HG03520 (cell line): ENCODE data around the gene RNF43.

ENCODE experiments used
- ATAC-seq: cut with Tn5 transposase; IDR thresholded peaks from one replicate; pipeline ENCODE4 v1.9.1; 2021; ENCODE audit warnings: mild to moderate bottlenecking, moderate library complexity; ENCODE audit not compliant: unreplicated experiment

Gene RNF43

GRCh38 chr17:58382872-58383242, 34.5 kb downstream of the RNF43 start:
- no peak for ATAC-seq

DNA sequence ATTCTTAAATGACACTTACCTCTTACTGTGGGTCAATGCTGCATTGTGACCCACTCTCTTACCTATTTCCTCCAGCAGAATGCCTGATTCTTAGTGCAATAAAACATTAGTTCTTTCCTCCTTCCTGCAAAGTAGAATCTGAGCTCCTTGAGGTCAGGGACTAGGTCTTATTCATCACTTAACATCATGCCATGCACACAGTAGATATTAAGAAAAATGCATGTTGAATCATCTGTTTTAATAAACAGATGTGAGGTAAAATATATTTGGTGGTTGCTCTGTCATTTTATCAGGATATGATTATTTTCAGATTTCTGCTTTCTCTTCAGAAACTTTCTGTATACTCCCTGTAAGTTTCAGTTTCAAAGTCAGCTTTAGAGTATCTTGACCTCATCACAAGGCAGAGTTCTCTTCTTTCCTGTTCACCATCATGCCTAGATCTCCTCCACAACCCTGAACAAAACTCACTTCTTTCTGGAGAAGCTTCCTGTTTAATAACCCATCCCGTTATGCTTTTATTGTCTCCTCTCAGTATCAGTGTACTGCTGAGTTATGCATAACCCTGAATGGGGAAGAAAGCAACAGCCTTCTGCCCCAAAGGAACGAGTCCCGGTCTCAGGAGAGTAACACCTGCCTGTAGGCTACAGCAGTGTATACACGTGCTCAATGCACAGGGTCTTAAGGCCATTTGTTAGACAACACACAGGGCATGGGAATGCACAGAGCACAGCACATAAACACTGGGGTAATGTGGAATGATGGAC, 35.0 kb downstream of the RNF43 start:
- no peak for ATAC-seq

- no peak for ATAC-seq
Observed at GRCh38 chr17:58381124-58382035, 36.0 kb downstream of the RNF43 start.

DNA sequence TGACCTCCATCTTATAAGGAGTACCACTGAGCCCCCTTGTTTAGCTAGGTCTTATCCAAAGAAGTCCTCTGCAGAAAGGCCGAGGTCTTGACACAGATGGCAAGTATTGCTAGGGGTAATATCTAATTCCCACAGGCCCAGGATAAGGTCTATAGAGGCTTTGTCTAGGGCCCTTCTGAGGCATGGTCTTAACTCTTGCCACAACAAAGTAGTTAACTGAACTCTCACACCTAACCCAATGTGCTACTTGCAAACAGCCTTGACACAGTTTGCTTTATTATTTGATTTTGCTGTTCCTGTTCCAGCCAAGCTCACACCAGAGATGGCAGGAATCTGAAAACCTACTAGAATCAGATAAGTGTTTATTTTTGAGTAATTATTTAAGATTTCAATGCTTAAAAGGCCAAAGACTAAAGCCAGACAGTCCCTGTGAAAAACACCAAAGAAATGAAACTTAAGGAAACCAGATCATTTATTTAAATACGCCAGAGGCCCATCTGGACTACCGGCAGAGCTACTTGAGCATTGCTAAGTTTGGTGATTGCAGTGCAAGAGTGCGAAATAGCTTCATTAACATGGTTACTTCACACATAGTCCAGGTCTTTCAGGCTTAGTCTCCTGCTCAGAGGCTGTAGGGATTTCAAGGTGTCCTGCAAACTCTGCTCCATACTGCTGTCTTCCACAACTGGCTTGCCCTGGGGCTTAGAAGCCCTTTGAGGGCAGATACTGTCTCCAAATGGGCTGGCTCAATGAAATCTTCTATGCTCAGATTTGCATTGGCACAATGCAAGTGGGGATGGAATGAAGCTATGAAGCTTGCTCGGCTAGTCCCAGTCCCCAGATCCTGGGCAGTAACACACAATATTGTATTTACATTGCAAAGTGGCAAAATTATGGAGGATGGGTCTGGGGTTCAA, 36.9 kb downstream of the RNF43 start:
- ATAC-seq = no peak

DNA sequence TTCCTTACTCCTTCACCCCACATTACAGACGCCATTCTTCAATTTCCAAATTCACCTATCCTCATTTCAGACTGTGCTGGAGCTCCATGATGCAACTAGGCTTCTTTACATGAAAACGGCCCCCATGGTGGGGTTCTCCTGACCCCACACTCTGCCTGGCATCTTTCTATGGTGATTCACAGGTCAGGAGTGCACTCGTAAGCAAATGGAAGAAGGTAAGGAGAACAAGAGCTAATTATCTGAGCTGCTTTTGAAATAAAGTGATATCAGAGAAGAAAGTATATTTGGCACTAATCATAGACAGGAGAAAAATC, 37.9 kb downstream of the RNF43 start:
- no peak for ATAC-seq

GRCh38 chr17:58378733-58379510, 38.4 kb downstream of the RNF43 start:
- no peak for ATAC-seq

DNA sequence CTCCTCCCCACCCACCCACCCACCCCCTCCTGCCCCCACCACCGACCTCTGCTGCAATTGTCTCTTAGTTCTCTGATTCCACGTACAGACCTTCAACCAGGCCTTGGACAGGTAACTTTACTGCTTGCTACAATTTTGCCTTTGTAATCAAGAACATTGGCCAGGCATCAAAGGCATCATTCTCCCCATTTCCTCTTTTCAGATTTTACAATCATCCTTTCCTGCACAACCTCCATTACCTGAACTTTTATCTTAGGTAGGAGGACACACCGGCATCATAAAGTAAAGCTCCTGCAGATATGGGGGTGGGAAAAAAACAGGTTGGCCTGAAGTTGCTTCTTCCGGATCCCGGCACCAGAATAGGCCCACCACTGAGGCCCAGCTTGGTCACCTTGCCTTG, 39.7 kb downstream of the RNF43 start:
- ATAC-seq = no peak

DNA sequence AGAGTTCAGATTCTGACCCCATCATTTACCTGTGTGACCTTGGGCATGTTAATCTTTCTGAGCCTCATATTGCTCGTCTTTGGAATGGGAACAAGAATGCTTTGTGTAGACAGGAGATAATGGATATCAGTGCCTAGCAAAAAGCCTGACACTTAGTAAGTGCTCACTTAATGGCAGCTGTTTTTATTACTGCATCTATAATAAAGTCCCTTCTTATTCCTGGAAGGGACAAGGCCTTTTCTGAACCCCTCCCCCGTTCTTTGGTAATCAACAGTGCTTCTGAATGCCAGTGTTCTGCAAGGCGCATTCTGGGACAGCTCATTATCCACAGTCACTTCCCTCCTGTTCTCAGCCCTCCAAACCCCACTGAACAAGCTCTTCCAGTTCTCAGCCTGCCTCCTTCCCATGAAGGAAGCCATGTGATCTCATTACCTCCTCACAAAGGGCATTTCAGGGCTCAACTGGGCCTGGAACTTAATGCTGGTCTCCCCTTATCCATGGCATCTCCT, 40.2 kb downstream of the RNF43 start:
- ATAC-seq = no peak

GRCh38 chr17:58376472-58377000, 40.8 kb downstream of the RNF43 start:
- no peak for ATAC-seq

- no peak for ATAC-seq
Observed at GRCh38 chr17:58375811-58376210, 41.5 kb downstream of the RNF43 start.

DNA sequence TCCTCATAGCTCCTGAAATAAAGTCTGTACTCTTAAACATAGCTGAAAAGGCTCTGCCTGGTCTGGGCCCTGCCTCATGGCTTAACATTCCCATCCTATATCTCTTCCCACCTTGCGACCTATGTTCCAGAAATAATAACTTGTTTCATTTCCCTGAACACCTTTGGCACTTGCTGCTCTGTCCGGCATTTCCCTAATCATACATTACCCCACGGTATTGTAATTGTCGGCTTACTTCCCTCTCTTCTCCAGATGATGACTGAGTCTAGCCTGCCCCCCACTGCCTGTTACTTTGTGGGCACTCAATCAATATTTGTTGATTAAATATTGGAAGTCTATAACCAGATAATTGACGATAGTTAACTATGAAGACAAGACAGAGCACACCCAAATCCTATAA, 42.1 kb downstream of the RNF43 start:
- no peak for ATAC-seq

- no peak for ATAC-seq
Observed at GRCh38 chr17:58373923-58374322, 43.4 kb downstream of the RNF43 start.

DNA sequence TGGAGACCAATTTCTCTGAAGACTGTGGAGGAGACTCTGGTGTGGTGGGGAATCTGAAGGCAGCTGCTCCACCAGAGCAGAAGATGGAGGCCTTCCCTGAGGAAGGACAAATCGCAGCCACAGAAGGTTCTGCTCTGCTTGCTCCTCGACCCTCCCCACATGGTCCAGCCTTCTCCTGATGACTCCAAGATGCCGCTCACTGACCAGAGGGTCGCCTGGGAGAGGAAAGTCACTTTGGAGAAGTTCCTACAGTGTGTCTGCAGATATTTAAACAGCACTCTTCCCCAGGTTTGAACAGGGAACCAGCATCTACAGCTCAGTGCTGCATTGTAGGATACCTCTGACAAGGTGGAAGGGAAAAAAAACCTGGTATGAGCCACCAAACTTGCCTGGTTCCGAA, 44.3 kb downstream of the RNF43 start:
- no peak for ATAC-seq

DNA sequence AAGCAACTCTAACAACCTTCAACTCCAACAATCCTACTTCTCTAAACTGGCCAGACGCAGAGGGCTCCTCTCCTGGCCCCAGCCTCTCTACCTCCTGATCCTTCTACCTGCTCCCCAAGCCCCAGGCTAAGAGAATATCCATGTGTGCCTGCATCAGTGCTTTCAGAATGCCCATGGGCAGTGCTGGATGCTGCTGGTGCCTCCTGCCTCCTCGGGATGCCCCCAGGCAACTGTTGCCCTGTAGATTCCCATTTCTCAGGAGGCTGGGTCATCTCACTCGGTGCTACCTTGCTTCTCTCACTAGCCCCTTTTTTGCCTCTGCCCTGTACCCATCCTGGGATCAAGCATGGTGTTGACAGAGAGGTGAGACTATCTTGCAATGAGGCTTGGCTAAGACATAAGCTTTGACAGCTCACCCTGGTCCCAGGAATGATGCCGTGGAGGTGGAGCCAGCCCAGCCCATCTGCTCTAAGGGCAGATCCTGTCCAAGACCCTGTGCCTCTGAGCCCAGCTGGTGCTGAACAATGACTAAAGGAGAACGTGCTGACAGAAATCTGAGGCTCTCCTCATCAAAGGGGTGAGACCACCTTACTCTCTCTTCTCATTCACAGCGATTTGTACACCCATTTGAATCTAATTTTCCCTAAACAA, 45.9 kb downstream of the RNF43 start:
- no peak for ATAC-seq

GRCh38 chr17:58370716-58371115, 46.6 kb downstream of the RNF43 start:
- ATAC-seq = no peak

- no peak for ATAC-seq
Observed at GRCh38 chr17:58370309-58370708, 47.0 kb downstream of the RNF43 start.

DNA sequence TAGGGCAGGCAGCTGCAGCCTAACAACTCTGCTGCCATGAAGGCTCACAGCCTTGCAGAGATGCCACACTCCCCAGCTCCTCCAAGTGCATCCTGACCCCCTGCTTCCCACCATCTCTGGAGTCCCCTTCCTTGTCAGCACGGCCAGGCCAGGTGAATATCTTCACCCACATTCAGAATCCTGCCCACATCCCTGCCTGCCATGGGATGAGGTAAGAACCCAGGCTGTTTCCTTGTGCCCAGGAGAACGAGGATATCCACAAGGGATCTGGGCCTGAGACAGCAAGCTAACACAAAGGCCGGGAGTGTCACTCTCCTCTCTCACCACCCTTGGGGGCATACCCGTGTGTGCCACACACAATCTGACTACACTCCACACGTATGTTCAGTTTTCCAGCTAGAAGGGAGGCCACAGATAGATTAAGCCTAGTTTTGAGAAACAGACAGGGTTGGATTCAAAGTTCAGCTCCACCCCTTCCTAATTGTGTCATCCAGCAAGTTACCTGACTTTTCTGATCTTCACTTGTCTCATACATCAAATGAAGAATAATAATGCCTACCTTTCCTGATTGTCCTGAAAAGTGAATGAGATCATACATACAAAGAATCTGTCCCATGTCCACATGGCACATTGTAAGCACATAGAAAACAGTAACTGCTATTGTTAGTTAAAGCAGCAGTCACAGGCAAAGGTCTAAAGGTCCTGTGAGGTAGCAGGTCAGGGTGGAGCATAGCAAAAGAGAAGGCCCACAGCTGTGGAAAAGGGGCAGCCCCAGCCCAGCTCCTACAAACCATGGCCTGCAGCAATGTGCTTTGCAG, 47.9 kb downstream of the RNF43 start:
- ATAC-seq = no peak

DNA sequence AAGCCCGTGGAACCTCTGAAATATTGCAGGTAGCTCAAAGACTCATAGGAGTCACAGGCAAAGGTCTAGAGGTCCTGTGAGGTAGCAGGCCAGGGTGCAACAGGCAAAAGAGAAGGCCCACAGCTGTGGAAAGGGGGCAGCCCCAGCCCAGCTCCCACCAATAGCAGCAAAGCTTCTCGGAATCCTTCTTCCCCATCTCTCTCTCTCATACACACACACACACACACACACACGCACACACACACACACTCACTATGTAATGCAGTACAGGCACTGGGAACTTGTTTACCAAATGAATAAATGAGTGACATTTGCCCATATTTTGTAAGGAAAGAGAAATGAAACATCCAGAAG, 48.5 kb downstream of the RNF43 start:
- no peak for ATAC-seq
